ENCODE results near the gene ARSB. TPM values are rescaled to one million over a fixed set of nuclear protein-coding genes. Genes with fewer than 3 reads are reported as not detected.

The ARSB gene
- total RNA-seq, 4 donors from 2014 or later: 9.1 to 12.7 (median 10.7) TPM

DNA sequence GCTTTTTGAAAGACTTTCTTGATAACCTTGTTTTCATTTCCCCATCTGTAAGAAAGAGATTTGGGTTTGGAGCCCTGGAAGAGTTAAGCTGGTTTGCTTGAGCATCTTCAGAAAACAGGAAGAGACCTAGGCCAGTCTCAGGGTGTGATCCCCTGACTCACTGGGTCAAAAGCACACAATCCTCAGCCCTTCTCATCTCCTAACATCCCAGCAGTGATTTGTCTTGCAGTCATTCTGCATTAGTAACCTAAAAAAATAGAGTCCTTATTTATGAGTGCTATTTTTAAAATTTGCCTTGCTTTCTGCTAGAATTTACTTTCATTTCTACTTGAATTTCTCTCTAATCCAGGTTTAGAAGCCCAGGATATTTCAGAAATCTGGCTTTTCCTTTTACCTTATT lies 16.4 kb upstream of the ARSB start:
- intact Hi-C loops (cut with DNase I; ENCODE audit: low total_unique reads): no loop called here
- DNase-seq: no peak
- Histone ChIP-seq H3K9me3 (no peaks in the 10 kb centered on the region), H3K36me3 (no peaks in the 10 kb centered on the region), H3K27me3 (no peaks in the 10 kb centered on the region), H3K4me3 (no peak overlapping the region), H3K27ac (no peak overlapping the region), H3K4me1 (peaks cover 0 to 9% (median 3%) of the 10 kb centered on the region in 4 donors)
- TF ChIP-seq EP300 (IDR thresholded peaks at IDR 0.05; ENCODE audit: low read depth) (no peak), POLR2AphosphoS5 (IDR thresholded peaks at IDR 0.05) (no peak), POLR2A (IDR thresholded peaks at IDR 0.05) (no peak)
- TF ChIP-seq, protein P1, sequence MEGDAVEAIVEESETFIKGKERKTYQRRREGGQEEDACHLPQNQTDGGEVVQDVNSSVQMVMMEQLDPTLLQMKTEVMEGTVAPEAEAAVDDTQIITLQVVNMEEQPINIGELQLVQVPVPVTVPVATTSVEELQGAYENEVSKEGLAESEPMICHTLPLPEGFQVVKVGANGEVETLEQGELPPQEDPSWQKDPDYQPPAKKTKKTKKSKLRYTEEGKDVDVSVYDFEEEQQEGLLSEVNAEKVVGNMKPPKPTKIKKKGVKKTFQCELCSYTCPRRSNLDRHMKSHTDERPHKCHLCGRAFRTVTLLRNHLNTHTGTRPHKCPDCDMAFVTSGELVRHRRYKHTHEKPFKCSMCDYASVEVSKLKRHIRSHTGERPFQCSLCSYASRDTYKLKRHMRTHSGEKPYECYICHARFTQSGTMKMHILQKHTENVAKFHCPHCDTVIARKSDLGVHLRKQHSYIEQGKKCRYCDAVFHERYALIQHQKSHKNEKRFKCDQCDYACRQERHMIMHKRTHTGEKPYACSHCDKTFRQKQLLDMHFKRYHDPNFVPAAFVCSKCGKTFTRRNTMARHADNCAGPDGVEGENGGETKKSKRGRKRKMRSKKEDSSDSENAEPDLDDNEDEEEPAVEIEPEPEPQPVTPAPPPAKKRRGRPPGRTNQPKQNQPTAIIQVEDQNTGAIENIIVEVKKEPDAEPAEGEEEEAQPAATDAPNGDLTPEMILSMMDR (IDR thresholded peaks at IDR 0.05): no peak
- in situ Hi-C loops (cut with MboI; ENCODE audit: low pct_ligation_motif_present in 1 of 4, low pct_unique_long_range_greater_than_20kb in 1 of 4, low sequenced_read_pairs in 3 of 4): loop anchor here in 2 of 4 donors (25.0 kb wide), 1 partner anchor 461 kb away; no protein-coding TSS in a partner anchor

GRCh38 chr5:78997090-78997489 lies 12.0 kb upstream of the ARSB start:
- Histone ChIP-seq H3K27me3 (no peaks in the 10 kb centered on the region), H3K4me1 (peaks cover 0 to 3% (median 1%) of the 10 kb centered on the region in 4 donors), H3K36me3 (no peaks in the 10 kb centered on the region), H3K4me3 (no peak overlapping the region), H3K9me3 (no peaks in the 10 kb centered on the region), H3K27ac (no peak overlapping the region)
- intact Hi-C loops (cut with DNase I; ENCODE audit: low total_unique reads) (no loop called here), in situ Hi-C loops (cut with MboI; ENCODE audit: low pct_ligation_motif_present in 1 of 4, low pct_unique_long_range_greater_than_20kb in 1 of 4, low sequenced_read_pairs in 3 of 4) (loop anchor here in 1 of 4 donors (25.0 kb wide), 1 partner anchor 460 kb away; no protein-coding TSS in a partner anchor)
- no peak for DNase-seq
- WGBS, 2 donors (ENCODE audit: low coverage in 1 of 2): 94 to 97% methylated on average over 2 of the region's 2 CpGs
- TF ChIP-seq POLR2AphosphoS5 (IDR thresholded peaks at IDR 0.05) (no peak), EP300 (IDR thresholded peaks at IDR 0.05; ENCODE audit: low read depth) (no peak)
- TF ChIP-seq, protein P1 (IDR thresholded peaks at IDR 0.05): no peak

GRCh38 chr5:78995521-78996007 lies 10.5 kb upstream of the ARSB start:
- DNase-seq: no peak
- H3K27me3 ChIP-seq: no peaks in the 10 kb centered on the region
- no peaks in the 10 kb centered on the region for H3K4me1 ChIP-seq
- in situ Hi-C loops (cut with MboI; ENCODE audit: low pct_ligation_motif_present in 1 of 4, low pct_unique_long_range_greater_than_20kb in 1 of 4, low sequenced_read_pairs in 3 of 4): loop anchor here in 1 of 4 donors (25.0 kb wide), 1 partner anchor 458 kb away; no protein-coding TSS in a partner anchor
- no peaks in the 10 kb centered on the region for H3K36me3 ChIP-seq
- no peak overlapping the region for H3K27ac ChIP-seq
- H3K4me3 ChIP-seq: no peak overlapping the region
- TF ChIP-seq POLR2AphosphoS5 (IDR thresholded peaks at IDR 0.05) (no peak), EP300 (IDR thresholded peaks at IDR 0.05; ENCODE audit: low read depth) (no peak), POLR2A (IDR thresholded peaks at IDR 0.05) (no peak)
- TF ChIP-seq, protein P1 (IDR thresholded peaks at IDR 0.05): no peak
- no peaks in the 10 kb centered on the region for H3K9me3 ChIP-seq
- intact Hi-C loops (cut with DNase I; ENCODE audit: low total_unique reads): no loop called here
- 90 to 100% methylated on average over 2 of the region's 2 CpGs for WGBS, 2 donors (ENCODE audit: low coverage in 1 of 2)

DNA sequence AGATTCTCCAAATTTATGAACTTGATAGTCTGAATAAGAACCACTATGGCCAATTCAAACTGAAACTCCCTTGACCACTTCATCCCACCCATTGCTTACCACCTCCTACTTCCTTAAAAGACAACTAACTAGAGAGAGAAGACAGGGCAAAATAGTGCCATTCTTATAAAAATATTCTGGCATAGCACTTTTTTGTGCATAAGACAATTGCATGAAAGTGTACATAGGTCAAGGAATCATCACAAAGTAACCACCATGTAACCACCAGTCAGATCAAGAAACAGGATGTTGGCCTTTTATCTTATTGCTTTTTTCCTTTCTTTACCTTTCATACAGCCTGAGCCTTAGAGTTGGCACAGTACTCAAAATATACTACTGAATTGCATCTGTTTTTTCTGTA lies 8.1 kb upstream of the ARSB start:
- no peaks in the 10 kb centered on the region for H3K27me3 ChIP-seq
- no peaks in the 10 kb centered on the region for H3K4me1 ChIP-seq
- H3K36me3 ChIP-seq: no peaks in the 10 kb centered on the region
- H3K9me3 ChIP-seq: no peaks in the 10 kb centered on the region
- no peak for DNase-seq
- in situ Hi-C loops (cut with MboI; ENCODE audit: low pct_ligation_motif_present in 1 of 4, low pct_unique_long_range_greater_than_20kb in 1 of 4, low sequenced_read_pairs in 3 of 4) (loop anchor here in 1 of 4 donors (25.0 kb wide), 1 partner anchor 456 kb away; no protein-coding TSS in a partner anchor), intact Hi-C loops (cut with DNase I; ENCODE audit: low total_unique reads) (no loop called here)
- no peak overlapping the region for H3K27ac ChIP-seq
- H3K4me3 ChIP-seq: no peak overlapping the region
- TF ChIP-seq, protein P1 (IDR thresholded peaks at IDR 0.05): no peak
- TF ChIP-seq EP300 (IDR thresholded peaks at IDR 0.05; ENCODE audit: low read depth) (no peak), POLR2A (IDR thresholded peaks at IDR 0.05) (no peak), POLR2AphosphoS5 (IDR thresholded peaks at IDR 0.05) (no peak)

All from transverse colon (tissue), 4 donors.